Activated CD8-positive, alpha-beta memory T cell treated with anti-CD3 and anti-CD28 coated beads, Interleukin-2, amount 50 U/mL, for 1 hour (primary cell): Measurements from ENCODE around the gene NAB1.
"Not testable (repeated sequence)": the region's sequence is repeated elsewhere in the genome, so short reads cannot be mapped to it uniquely, and the experiment has no call there.

Source experiments
- DNase-seq: peaks from one replicate; pipeline ENCODE4 v3.0.0-alpha.2; 2020; ENCODE audit errors: extremely low read depth

NAB1 gene

DNA sequence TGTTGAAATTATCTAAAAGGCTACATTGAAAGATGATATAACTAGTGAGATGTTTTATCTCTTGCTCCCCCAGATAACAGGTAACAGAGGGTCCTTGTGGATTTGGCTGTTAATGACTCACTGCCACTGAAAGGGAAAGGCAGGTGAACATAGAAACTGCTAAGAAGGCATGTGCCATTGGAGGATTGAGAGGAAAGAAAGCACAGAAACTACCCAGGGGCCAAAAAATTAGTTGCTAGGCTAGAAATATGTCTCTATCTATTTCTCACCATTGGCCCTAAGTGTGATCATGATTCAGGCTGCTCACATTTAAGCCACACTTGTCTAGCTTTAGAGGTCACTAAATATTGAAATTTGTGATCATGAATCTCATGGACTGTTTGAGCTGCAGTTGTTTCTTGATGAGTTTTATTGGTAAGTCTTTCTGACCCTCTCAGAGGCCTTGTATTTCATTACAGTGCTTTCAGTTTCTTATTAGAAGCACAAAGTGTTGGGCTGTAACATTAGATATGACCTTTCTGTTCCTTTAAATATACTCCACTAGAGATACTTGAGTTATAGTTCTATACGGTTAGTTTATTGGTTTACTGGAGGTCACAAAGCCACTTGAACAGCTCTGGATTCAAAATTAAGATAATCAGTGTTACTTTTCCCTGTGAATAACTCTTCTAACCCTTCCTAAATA is 26.2 kb downstream of the NAB1 start:
- no peak for DNase-seq

DNA sequence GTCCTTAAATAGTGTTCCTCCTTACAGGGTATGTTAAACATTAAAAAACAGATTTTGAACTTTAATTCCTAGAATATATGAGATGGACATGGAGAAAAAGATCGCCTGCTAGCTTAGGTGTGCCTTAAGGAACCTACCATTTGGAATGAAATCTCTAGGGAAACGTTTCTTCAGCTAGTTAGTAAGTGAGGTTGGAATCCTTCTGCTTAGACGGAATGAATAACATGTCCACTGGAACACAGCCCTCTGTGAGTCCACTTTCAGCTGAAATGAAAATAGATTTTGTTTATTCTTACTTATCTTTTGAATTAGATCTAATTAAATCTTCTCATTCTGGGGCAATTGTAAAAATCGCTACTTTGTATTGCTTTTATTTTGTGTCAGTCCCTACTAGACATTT is 28.4 kb downstream of the NAB1 start:
- DNase-seq = no peak

DNA sequence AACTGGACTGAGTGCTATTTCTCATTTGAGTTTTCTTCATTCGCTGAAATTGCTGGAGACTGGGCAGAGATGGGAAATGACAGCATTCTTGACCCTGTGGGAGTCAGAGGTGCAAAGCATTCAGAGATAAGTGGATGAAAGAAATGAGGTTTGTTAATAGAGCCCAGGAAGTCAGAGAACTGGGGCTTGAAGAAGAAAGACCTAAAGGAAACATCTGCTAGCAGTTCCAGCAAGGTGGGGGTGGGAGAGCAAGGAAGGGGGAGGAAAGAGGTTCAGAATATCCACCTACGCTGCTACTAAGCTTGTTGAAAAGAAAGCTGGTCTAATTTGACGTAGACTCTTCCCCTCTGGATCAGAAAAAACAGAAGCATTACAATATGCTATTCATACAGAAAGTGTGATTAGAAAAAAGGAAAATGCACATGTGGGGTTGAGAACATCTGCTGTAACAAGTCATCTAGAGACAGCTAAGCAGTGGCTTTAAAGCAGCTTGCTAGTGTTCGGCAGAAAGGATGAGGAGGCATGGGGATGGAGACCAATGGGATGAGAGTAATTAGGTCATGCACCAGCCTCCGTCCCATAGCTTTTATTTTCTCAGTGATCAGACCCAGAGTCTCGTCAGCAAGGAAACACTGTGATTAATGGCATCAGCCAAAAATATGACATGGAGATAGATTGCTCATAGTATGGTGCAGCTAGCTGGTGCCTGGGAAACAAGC is 29.7 kb downstream of the NAB1 start:
- DNase-seq = no peak

DNA sequence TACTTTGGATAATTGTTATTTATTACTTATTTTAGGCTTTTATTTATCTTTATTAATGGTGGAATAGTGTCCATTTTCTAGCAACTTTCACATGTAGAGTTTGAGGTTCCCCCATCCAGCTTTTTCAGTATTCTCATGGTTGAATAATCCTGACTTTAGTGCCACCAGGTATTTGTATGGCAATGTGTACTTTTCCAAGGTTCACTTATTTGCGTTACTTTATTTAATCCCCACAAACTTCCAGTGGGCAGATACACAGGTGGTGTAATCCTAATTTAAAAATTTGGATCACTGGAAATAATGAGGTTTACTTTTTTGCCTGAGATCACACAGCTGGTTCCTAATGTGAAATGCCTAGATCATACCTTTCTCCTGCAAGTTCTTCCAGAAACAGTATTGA is 30.5 kb downstream of the NAB1 start:
- no peak for DNase-seq

- DNase-seq = no peak
These were observed 31.1 kb downstream of the NAB1 start for GRCh38 chr2:190679813-190680591.

GRCh38 chr2:190682168-190682567 is 33.3 kb downstream of the NAB1 start:
- no peak for DNase-seq

GRCh38 chr2:190683802-190684201 is 34.9 kb downstream of the NAB1 start:
- no peak for DNase-seq

DNA sequence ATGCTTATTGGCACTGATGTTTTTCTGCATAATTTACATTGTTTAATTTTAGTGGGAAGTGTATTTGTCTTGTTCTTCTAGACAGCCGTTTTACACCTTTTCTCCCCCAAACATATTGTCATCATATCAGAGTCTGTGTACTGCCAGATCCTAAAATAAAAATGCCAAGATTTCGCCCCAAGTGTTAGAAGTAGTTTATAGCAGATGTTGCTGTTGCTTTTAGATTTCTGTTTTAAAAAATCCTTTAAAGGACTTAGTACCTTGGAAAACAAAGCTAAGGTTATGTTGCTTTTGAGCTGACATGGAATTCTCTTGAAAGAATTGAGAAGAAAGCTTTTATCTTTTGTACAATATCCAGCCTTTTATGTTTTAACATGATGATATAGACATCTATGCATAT is 36.0 kb downstream of the NAB1 start:
- no peak for DNase-seq

DNA sequence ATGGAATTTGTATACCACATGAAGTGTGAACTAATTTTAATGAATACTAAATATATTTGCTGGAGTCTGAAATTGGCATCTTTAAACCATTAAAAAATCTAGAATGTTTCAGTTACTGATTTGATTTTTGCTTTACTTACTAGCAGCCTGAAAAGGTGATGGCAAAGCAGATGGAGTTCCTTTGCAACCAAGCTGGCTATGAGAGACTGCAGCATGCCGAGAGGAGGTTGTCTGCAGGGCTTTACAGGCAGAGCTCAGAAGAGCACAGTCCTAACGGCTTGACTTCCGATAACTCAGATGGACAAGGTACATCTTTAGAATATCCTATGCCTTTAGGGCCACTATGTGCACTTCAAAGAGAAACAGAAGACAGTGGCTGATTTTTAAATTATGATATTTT is 36.5 kb downstream of the NAB1 start:
- DNase-seq = no peak

GRCh38 chr2:190693533-190694232 is 44.8 kb downstream of the NAB1 start:
- no peak for DNase-seq

GRCh38 chr2:190694479-190694878 is 45.6 kb downstream of the NAB1 start:
- DNase-seq = no peak

DNA sequence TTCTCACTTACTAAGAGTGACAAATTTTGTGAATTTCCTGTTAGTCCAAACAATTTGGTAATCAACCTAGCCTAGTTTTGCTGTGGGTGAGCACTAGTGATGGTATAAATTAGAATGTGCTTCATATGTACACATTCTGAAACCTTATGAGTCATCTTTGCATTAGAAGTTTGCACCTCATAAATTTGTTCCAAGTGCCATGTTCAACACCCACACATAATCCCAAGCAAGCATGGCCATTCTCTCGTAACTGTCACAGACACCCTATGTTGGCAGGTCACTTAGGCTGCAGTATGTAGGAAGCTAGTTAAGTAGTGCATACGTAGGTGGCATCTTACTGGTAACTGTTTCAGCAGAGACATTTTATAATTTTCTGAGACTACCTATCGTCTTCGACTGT is 46.9 kb downstream of the NAB1 start:
- no peak for DNase-seq

DNA sequence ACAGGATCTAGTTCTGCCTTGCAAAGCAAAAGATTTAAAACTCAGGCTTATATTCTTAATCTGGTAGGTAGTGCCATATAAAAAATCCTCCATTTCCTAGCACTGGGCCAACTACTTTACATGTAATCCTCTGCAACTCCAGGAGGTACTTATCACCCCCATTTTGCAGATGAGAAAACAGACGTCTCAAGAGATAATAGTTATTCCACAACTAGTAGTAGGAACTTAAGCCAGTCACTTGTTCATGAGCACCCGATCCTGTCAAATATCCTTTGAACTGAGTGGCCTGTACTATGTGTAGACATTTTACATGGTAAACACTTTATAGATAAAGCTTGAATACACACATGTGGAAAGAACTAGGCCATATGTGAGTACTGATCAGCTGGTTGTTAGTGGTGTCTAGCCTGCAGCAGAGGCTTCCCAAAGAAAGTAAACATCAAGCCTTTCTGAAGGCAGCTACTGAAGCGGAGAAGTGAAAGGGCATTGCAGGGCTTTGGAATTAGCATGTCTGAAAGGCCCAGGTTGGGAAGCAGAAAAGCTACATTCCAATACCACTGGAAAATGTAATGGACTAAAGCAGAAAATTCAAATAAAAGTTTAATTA is 48.0 kb downstream of the NAB1 start:
- DNase-seq = no peak

GRCh38 chr2:190697421-190697820 is 48.5 kb downstream of the NAB1 start:
- DNase-seq = no peak

DNA sequence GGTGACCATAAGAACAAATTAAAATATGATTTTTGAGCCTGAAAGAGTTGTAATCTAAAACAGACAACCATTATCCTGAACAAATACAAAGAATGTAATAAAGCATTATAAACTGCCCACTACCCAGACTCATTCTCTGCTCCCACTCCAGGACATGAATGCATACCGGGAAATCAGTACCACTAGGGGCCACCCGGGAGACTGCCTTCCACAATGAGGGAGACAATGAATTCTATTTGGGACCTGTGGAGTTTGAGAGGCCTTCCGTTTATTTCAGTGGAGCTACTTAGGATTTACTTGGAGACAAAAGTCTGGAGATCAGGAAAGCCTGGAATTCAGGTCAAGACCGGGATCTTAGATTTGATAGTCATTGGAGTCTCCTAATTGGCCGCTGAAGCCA is 50.0 kb downstream of the NAB1 start:
- DNase-seq = no peak

- no peak for DNase-seq
These were observed 52.7 kb downstream of the NAB1 start for GRCh38 chr2:190701586-190701985.

DNA sequence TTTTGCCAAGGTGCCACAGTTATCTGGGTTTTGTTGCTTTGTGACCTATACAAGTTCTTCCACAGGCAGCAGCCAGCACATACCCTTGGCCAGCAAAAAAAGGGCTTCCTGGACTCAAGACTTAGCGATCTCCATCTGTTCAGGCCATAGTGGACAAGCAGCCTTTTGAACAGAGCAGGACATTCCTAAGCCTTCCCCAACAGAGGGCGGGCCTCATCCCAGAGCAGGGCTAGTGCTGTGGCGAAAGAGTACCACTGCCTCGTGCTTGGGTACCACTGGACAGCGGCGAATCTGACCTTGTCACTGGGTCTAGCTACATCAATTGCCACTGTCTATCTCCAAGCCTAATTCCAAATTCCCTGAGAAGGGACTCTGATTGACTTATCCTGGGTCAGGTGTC is 56.4 kb downstream of the NAB1 start:
- no peak for DNase-seq

GRCh38 chr2:190707726-190708125 is 58.8 kb downstream of the NAB1 start:
- DNase-seq = no peak

- DNase-seq = not testable (repeated sequence)
These were observed 59.8 kb downstream of the NAB1 start for GRCh38 chr2:190708650-190709049.

GRCh38 chr2:190711069-190711468 is 62.2 kb downstream of the NAB1 start:
- no peak for DNase-seq

- DNase-seq = no peak
These were observed 64.6 kb downstream of the NAB1 start for GRCh38 chr2:190713471-190713870.

- DNase-seq = no peak
These were observed 66.1 kb downstream of the NAB1 start for GRCh38 chr2:190714958-190715357.
